T-helper 2 cell treated with Interferon-gamma antibody and Interleukin-4, amounts not matched to agents 5 μg/mL and 100 μg/mL, for 36 hours (primary cell): ENCODE measurements around the gene GP2.

Source experiments
- DNase-seq: peaks from one replicate; pipeline ENCODE4 v3.0.0; 2021; ENCODE audit warnings: low spot score
- H3K27ac Mint-ChIP-seq: one replicate; pipeline ENCODE4 v1.8.0; 2021; ENCODE audit warnings: mild to moderate bottlenecking, mixed read lengths
- H3K27me3 Mint-ChIP-seq: one replicate; pipeline ENCODE4 v1.8.0; 2021; ENCODE audit warnings: low read depth, mixed read lengths
- H3K36me3 Mint-ChIP-seq: one replicate; pipeline ENCODE4 v1.8.0; 2021; ENCODE audit warnings: low read depth, mixed read lengths
- H3K4me1 Mint-ChIP-seq: one replicate; pipeline ENCODE4 v1.8.0; 2021; ENCODE audit warnings: low read depth, mixed read lengths
- H3K4me3 Mint-ChIP-seq: one replicate; pipeline ENCODE4 v1.8.0; 2022; ENCODE audit warnings: mild to moderate bottlenecking, moderate library complexity, mixed read lengths
- H3K9me3 Mint-ChIP-seq: one replicate; pipeline ENCODE4 v1.8.0; 2021; ENCODE audit warnings: mixed read lengths

GP2 gene

GRCh38 chr16:20307791-20308190 lies 19.5 kb downstream of the GP2 start:
- no peak overlapping the region for H3K4me3 Mint-ChIP-seq
- H3K9me3 Mint-ChIP-seq = no peaks in the 10 kb centered on the region
- no peaks in the 10 kb centered on the region for H3K36me3 Mint-ChIP-seq
- no peak overlapping the region for H3K27ac Mint-ChIP-seq
- no peaks in the 10 kb centered on the region for H3K27me3 Mint-ChIP-seq
- H3K4me1 Mint-ChIP-seq = no peaks in the 10 kb centered on the region
- DNase-seq = no peak

- no peak overlapping the region for H3K4me3 Mint-ChIP-seq
- no peaks in the 10 kb centered on the region for H3K27me3 Mint-ChIP-seq
- no peak for DNase-seq
- no peaks in the 10 kb centered on the region for H3K9me3 Mint-ChIP-seq
- no peaks in the 10 kb centered on the region for H3K36me3 Mint-ChIP-seq
- no peak overlapping the region for H3K27ac Mint-ChIP-seq
- no peaks in the 10 kb centered on the region for H3K4me1 Mint-ChIP-seq
Observed at GRCh38 chr16:20307240-20307671, 20.1 kb downstream of the GP2 start.

- DNase-seq = no peak
- no peaks in the 10 kb centered on the region for H3K9me3 Mint-ChIP-seq
- no peak overlapping the region for H3K4me3 Mint-ChIP-seq
- H3K27me3 Mint-ChIP-seq = no peaks in the 10 kb centered on the region
- no peaks in the 10 kb centered on the region for H3K4me1 Mint-ChIP-seq
- H3K36me3 Mint-ChIP-seq = no peaks in the 10 kb centered on the region
- no peak overlapping the region for H3K27ac Mint-ChIP-seq
Observed at GRCh38 chr16:20306401-20306800, 20.9 kb downstream of the GP2 start.

GRCh38 chr16:20303012-20303411 lies 24.3 kb downstream of the GP2 start:
- Mint-ChIP-seq H3K4me1 (no peaks in the 10 kb centered on the region), H3K36me3 (no peaks in the 10 kb centered on the region), H3K27me3 (no peaks in the 10 kb centered on the region), H3K4me3 (no peak overlapping the region), H3K27ac (no peak overlapping the region), H3K9me3 (no peaks in the 10 kb centered on the region)
- no peak for DNase-seq

- Mint-ChIP-seq H3K4me3 (no peak overlapping the region), H3K27ac (no peak overlapping the region), H3K36me3 (no peaks in the 10 kb centered on the region), H3K9me3 (no peaks in the 10 kb centered on the region), H3K27me3 (no peaks in the 10 kb centered on the region), H3K4me1 (no peaks in the 10 kb centered on the region)
- DNase-seq = no peak
Observed at GRCh38 chr16:20302389-20302788, 24.9 kb downstream of the GP2 start.

GRCh38 chr16:20301840-20302239 lies 25.5 kb downstream of the GP2 start:
- H3K9me3 Mint-ChIP-seq = no peaks in the 10 kb centered on the region
- no peak for DNase-seq
- H3K36me3 Mint-ChIP-seq = no peaks in the 10 kb centered on the region
- no peaks in the 10 kb centered on the region for H3K4me1 Mint-ChIP-seq
- no peaks in the 10 kb centered on the region for H3K27me3 Mint-ChIP-seq
- H3K4me3 Mint-ChIP-seq = no peak overlapping the region
- no peak overlapping the region for H3K27ac Mint-ChIP-seq

GRCh38 chr16:20300312-20301097 lies 26.8 kb downstream of the GP2 start:
- H3K9me3 Mint-ChIP-seq = no peaks in the 10 kb centered on the region
- no peak overlapping the region for H3K4me3 Mint-ChIP-seq
- no peaks in the 10 kb centered on the region for H3K36me3 Mint-ChIP-seq
- DNase-seq = peak; percentile 14
- H3K27ac Mint-ChIP-seq = no peak overlapping the region
- H3K27me3 Mint-ChIP-seq = no peaks in the 10 kb centered on the region
- H3K4me1 Mint-ChIP-seq = no peaks in the 10 kb centered on the region

- no peak overlapping the region for H3K4me3 Mint-ChIP-seq
- no peaks in the 10 kb centered on the region for H3K4me1 Mint-ChIP-seq
Observed at GRCh38 chr16:20298452-20298851, 28.9 kb downstream of the GP2 start.

GRCh38 chr16:20291208-20292206 lies 35.8 kb downstream of the GP2 start:
- no peaks in the 10 kb centered on the region for H3K36me3 Mint-ChIP-seq
- no peaks in the 10 kb centered on the region for H3K27me3 Mint-ChIP-seq
- no peaks in the 10 kb centered on the region for H3K9me3 Mint-ChIP-seq
- H3K27ac Mint-ChIP-seq = no peak overlapping the region
- H3K4me1 Mint-ChIP-seq = no peaks in the 10 kb centered on the region
- no peak overlapping the region for H3K4me3 Mint-ChIP-seq
- no peak for DNase-seq

More at GRCh38 chr16:20298452-20298851, 28.9 kb downstream of the GP2 start:
- Mint-ChIP-seq H3K27ac (no peak overlapping the region), H3K27me3 (no peaks in the 10 kb centered on the region), H3K36me3 (no peaks in the 10 kb centered on the region), H3K9me3 (no peaks in the 10 kb centered on the region)
- no peak for DNase-seq

GRCh38 chr16:20289571-20289970 lies 37.7 kb downstream of the GP2 start:
- DNase-seq = no peak
- H3K36me3 Mint-ChIP-seq = no peaks in the 10 kb centered on the region
- H3K27me3 Mint-ChIP-seq = no peaks in the 10 kb centered on the region
- H3K9me3 Mint-ChIP-seq = no peaks in the 10 kb centered on the region
- no peaks in the 10 kb centered on the region for H3K4me1 Mint-ChIP-seq
- H3K27ac Mint-ChIP-seq = no peak overlapping the region
- no peak overlapping the region for H3K4me3 Mint-ChIP-seq

- H3K27ac Mint-ChIP-seq = no peak overlapping the region
- H3K27me3 Mint-ChIP-seq = no peaks in the 10 kb centered on the region
- H3K4me3 Mint-ChIP-seq = no peak overlapping the region
- no peaks in the 10 kb centered on the region for H3K9me3 Mint-ChIP-seq
- H3K4me1 Mint-ChIP-seq = no peaks in the 10 kb centered on the region
- H3K36me3 Mint-ChIP-seq = no peaks in the 10 kb centered on the region
- DNase-seq = no peak
Observed at GRCh38 chr16:20285993-20286499, 41.3 kb downstream of the GP2 start.

GRCh38 chr16:20280259-20280658 lies 47.1 kb downstream of the GP2 start:
- Mint-ChIP-seq H3K4me3 (no peak overlapping the region), H3K27ac (no peak overlapping the region), H3K36me3 (no peaks in the 10 kb centered on the region), H3K4me1 (no peaks in the 10 kb centered on the region), H3K27me3 (no peaks in the 10 kb centered on the region), H3K9me3 (no peaks in the 10 kb centered on the region)
- DNase-seq = no peak

- H3K27me3 Mint-ChIP-seq = no peaks in the 10 kb centered on the region
- H3K4me1 Mint-ChIP-seq = no peaks in the 10 kb centered on the region
- no peak overlapping the region for H3K4me3 Mint-ChIP-seq
- no peak overlapping the region for H3K27ac Mint-ChIP-seq
- DNase-seq = no peak
- no peaks in the 10 kb centered on the region for H3K9me3 Mint-ChIP-seq
- no peaks in the 10 kb centered on the region for H3K36me3 Mint-ChIP-seq
Observed at GRCh38 chr16:20271893-20272292, 55.4 kb downstream of the GP2 start.

GRCh38 chr16:20268409-20268808 lies 58.9 kb downstream of the GP2 start:
- DNase-seq = no peak
- no peaks in the 10 kb centered on the region for H3K27me3 Mint-ChIP-seq
- no peaks in the 10 kb centered on the region for H3K36me3 Mint-ChIP-seq

More at GRCh38 chr16:20268409-20268808, 58.9 kb downstream of the GP2 start:
- no peaks in the 10 kb centered on the region for H3K9me3 Mint-ChIP-seq
- H3K4me3 Mint-ChIP-seq = no peak overlapping the region
- H3K4me1 Mint-ChIP-seq = no peaks in the 10 kb centered on the region
- H3K27ac Mint-ChIP-seq = no peak overlapping the region
